Peyer's patch (tissue), 4 donors: ENCODE data around the gene TECPR2.

Source experiments
- CTCF ChIP-seq, 6 experiments: fragments of 450-650 bp in 4 of 6; fragments of 200-600 bp in 2 of 6; sonication (generic) in 1 of 6; IDR thresholded peaks; one replicate each; pipeline ENCODE4 v1.5.1; 2017 to 2019; ENCODE audit warnings: antibody characterized with exemption in 6 of 6, mild to moderate bottlenecking in 3 of 6, moderate library complexity in 1 of 6
- POLR2A ChIP-seq, 2 donors: fragments of 450-650 bp; IDR thresholded peaks; one replicate each; pipeline ENCODE4 v1.5.1; 2017; ENCODE audit warnings: antibody characterized with exemption in 2 of 2, mild to moderate bottlenecking in 2 of 2, moderate library complexity in 2 of 2

GRCh38 chr14:102351023-102351422, 11.7 kb upstream of the TECPR2 start:
- no peak for TF ChIP-seq CTCF (IDR thresholded peaks at IDR 0.05)
- no peak for TF ChIP-seq POLR2A (IDR thresholded peaks at IDR 0.05)
